ENCODE results near the gene CLCNKB. TPM values are rescaled to one million over a fixed set of nuclear protein-coding genes. Genes with fewer than 3 reads are reported as not detected.
A peak's percentile ranks its signal among the peaks of the same experiment; 100 is the strongest.

CLCNKB gene
- total and polyA plus RNA-seq, 2 of the 4 experiments (the other 2 are of a cell fraction): 0.09 TPM; not detected in 1

DNA sequence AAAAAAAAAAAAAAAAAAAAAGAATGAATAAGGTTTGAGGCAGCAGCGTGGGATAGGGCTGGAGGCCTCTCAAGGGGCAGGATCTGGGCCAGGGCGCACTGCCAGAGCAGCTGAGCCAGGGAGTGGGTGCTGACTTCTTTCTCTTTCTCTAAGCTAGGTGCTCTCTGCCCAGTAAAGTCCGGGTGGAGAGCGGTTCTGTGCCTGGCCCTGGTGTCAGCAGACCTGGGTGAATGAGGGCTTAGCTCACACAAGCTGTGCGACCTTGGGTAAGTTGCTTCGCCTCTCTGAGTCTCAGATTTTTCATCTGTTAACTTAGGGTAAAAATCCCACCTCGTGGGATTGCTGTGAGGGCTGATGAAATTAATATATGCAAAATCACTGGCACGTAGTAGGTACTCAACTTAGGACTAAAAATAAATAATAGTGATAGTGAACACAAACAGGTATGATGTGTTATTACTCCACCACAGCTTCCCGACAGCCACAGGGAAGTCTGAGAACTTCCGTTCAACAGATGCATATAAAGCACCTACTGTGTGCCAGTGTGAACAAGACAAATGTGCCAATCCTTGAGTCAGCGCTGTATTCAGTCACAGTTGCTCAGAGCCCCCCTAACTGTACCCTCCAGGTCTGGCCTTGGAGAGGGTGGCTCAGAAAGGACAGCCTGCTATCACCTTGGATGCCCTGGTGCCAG is 31.9 kb downstream of the CLCNKB start:
- Histone ChIP-seq H3K79me1 (ENCODE audit: low read depth in 1 of 2, low read length in 2 of 2) (peaks cover 0 to 6% of the 10 kb centered on the region in 2 experiments; a peak in 2 of 4 replicates), H3K9ac (ENCODE audit: low read depth, low read length) (peak overlapping the region; percentile 4; the same call in 1 of the 2 replicates), H3K4me1 (ENCODE audit: control insufficient read depth, insufficient read depth, low read length) (peaks cover 15% of the 10 kb centered on the region), H3K27ac (ENCODE audit: insufficient read depth, low read length) (peak overlapping the region; percentile 44; the same call in 1 of the 2 replicates), H2BK15ac (ENCODE audit: low read depth, low read length) (peak overlapping the region; percentile 84; the same call in 2 of the 3 replicates), H3K4me3 (ENCODE audit: insufficient read depth, low read depth, low read length) (no peak overlapping the region), H4K20me1 (ENCODE audit: insufficient read depth, low read length) (no peaks in the 10 kb centered on the region), H3K4ac (ENCODE audit: low read depth, low read length) (peak overlapping the region; percentile 98), H2BK120ac (ENCODE audit: low read depth, low read length) (peak overlapping the region; percentile 83), H3K23ac (ENCODE audit: low read depth, low read length) (peak overlapping the region; percentile 86; the same call in 1 of the 2 replicates), H3K27me3 (ENCODE audit: control insufficient read depth, insufficient read depth, low read length) (no peaks in the 10 kb centered on the region; the same call in 1 of the 2 replicates), H3K9me3 (ENCODE audit: control insufficient read depth, insufficient read depth, low read length) (no peaks in the 10 kb centered on the region), H3K14ac (replicated peaks; ENCODE audit: low read depth, low read length) (peak overlapping the region; percentile 92), H2BK20ac (ENCODE audit: low read depth, low read length) (peak overlapping the region; percentile 87), H3K18ac (ENCODE audit: low read depth, low read length) (peak overlapping the region; percentile 64), H4K91ac (ENCODE audit: insufficient read depth, low read depth, low read length) (peak overlapping the region; percentile 97), H4K5ac (ENCODE audit: low read depth, low read length) (peak overlapping the region; percentile 87), H2AK9ac (replicated peaks; ENCODE audit: low read depth, low read length, poor library complexity) (peak overlapping the region; percentile 97), H2BK5ac (ENCODE audit: low read depth, low read length, poor library complexity, severe bottlenecking) (peak overlapping the region; percentile 92), H3K9me1 (ENCODE audit: insufficient read depth, low read length) (peaks cover 10% of the 10 kb centered on the region; the same call in 1 of the 2 replicates), H4K8ac (ENCODE audit: low read depth in 2 of 2, low read length in 2 of 2) (peak overlapping the region; percentile 8 to 98), H2AFZ (replicated peaks; ENCODE audit: low read length, poor library complexity) (peak overlapping the region; percentile 92), H2AK5ac (ENCODE audit: low read depth, low read length) (peak overlapping the region; percentile 89), H3K56ac (ENCODE audit: extremely low read depth, insufficient read depth, low read length) (peak overlapping the region; percentile 53), H3K4me2 (ENCODE audit: low read depth, low read length) (peak overlapping the region; percentile 82), H3K36me3 (ENCODE audit: control insufficient read depth, insufficient read depth, low read length) (no peaks in the 10 kb centered on the region)
- 60% methylated on average over 1 of the region's 11 CpGs; no CpG with 5 or more reads in 1 of the 2 experiments for WGBS, 2 experiments (ENCODE audit: extremely low coverage in 2 of 2, insufficient read length in 1 of 2)
- peak; percentile 85 for DNase-seq
- BruUV-seq (replicated peaks): no TSS peak
- no peak for ATAC-seq (ENCODE audit: low read depth)
- POLR2A ChIA-PET (ENCODE audit: unreplicated experiment): interaction anchor here (0.6 kb wide), 1 partner anchor 77 kb away, joined by 3 read pairs; no protein-coding TSS in a partner anchor
- CTCF ChIA-PET: no interaction called here
- intact Hi-C loops (cut with micrococcal nuclease): no loop called here
- TF ChIP-seq FOS (IDR thresholded peaks at IDR 0.05; ENCODE audit: low read depth, low read length): no peak
- TF ChIP-seq SMC3 (IDR thresholded peaks at IDR 0.05; ENCODE audit: low read depth, low read length): no peak
- TF ChIP-seq MAZ (IDR thresholded peaks at IDR 0.05; ENCODE audit: borderline replicate concordance, low read depth, low read length): no peak
- TF ChIP-seq, protein P1, sequence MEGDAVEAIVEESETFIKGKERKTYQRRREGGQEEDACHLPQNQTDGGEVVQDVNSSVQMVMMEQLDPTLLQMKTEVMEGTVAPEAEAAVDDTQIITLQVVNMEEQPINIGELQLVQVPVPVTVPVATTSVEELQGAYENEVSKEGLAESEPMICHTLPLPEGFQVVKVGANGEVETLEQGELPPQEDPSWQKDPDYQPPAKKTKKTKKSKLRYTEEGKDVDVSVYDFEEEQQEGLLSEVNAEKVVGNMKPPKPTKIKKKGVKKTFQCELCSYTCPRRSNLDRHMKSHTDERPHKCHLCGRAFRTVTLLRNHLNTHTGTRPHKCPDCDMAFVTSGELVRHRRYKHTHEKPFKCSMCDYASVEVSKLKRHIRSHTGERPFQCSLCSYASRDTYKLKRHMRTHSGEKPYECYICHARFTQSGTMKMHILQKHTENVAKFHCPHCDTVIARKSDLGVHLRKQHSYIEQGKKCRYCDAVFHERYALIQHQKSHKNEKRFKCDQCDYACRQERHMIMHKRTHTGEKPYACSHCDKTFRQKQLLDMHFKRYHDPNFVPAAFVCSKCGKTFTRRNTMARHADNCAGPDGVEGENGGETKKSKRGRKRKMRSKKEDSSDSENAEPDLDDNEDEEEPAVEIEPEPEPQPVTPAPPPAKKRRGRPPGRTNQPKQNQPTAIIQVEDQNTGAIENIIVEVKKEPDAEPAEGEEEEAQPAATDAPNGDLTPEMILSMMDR (conservative IDR thresholded peaks at IDR 0.05; ENCODE audit: low read depth, low read length): no peak
- TF ChIP-seq RCOR1 (IDR thresholded peaks at IDR 0.05; ENCODE audit: insufficient replicate concordance, low read length): no peak
- no peak for TF ChIP-seq BHLHE40 (IDR thresholded peaks at IDR 0.05; ENCODE audit: low read depth, low read length)
- no peak for TF ChIP-seq MXI1 (IDR thresholded peaks at IDR 0.05; ENCODE audit: borderline replicate concordance, low read depth, low read length)
- TF ChIP-seq RFX5 (IDR thresholded peaks at IDR 0.05; ENCODE audit: low read depth, low read length): no peak
- TF ChIP-seq POLR2A (IDR thresholded peaks at IDR 0.05; ENCODE audit: low read depth, low read length): no peak
- TF ChIP-seq RAD21 (IDR thresholded peaks at IDR 0.05; ENCODE audit: low read length): no peak
- in situ Hi-C loops (cut with MboI; ENCODE audit: low sequenced_read_pairs): loop anchor here (5.0 kb wide), 2 partner anchors 107 to 167 kb away; no protein-coding TSS in a partner anchor
- dilution Hi-C loops (cut with HindIII; ENCODE audit: low sequenced_read_pairs, unreplicated experiment): no loop called here
